GM18861 (cell line): Measurements from ENCODE around the gene BCAN.
A peak's percentile ranks its signal among the peaks of the same experiment; 100 is the strongest.
"Not testable (repeated sequence)": the region's sequence is repeated elsewhere in the genome, so short reads cannot be mapped to it uniquely, and the experiment has no call there.

ENCODE experiments used
- ATAC-seq: cut with Tn5 transposase; IDR thresholded peaks from one replicate; pipeline ENCODE4 v1.9.1; 2021; ENCODE audit not compliant: unreplicated experiment

BCAN gene

DNA sequence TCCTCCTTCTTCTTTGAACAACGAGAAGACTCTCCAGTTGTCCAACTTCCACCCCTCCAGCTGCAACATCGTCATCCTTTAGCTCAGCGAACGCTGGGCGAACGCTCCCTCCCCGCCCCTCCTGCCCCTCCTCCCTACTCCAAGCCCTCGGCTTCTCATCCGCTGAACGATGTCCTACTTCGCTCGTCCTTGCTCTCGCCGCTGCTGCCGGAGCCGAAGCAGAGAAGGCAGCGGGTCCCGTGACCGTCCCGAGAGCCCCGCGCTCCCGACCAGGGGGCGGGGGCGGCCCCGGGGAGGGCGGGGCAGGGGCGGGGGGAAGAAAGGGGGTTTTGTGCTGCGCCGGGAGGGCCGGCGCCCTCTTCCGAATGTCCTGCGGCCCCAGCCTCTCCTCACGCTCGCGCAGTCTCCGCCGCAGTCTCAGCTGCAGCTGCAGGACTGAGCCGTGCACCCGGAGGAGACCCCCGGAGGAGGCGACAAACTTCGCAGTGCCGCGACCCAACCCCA, at the start of gene BCAN:
BCAN (plus strand) TSS at position 357 of the 504 bp plus-strand sequence. CDS start 3,938 bp downstream, outside the sequence.
- ATAC-seq, result no peak

GRCh38 chr1:156592158-156592909, 49.6 kb upstream of the BCAN start:
- no peak for ATAC-seq

GRCh38 chr1:156592910-156593660, 48.8 kb upstream of the BCAN start:
- ATAC-seq, result no peak

DNA sequence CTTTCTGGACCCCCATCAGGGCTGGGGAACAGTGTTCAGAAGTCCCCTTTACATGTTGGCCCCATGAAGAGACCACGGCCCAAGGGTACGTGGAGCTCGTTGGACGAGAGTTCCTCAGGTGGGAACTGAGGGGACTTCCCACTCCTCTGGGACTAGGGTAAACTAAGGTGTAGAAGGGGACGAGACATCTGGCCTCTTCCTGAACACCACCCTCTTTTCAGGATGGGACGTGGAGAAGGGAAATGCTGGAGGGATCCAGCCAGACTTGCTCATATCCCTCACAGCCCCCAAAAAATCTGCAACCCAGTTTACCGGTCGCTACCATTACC, 48.3 kb upstream of the BCAN start:
- ATAC-seq, result no peak

DNA sequence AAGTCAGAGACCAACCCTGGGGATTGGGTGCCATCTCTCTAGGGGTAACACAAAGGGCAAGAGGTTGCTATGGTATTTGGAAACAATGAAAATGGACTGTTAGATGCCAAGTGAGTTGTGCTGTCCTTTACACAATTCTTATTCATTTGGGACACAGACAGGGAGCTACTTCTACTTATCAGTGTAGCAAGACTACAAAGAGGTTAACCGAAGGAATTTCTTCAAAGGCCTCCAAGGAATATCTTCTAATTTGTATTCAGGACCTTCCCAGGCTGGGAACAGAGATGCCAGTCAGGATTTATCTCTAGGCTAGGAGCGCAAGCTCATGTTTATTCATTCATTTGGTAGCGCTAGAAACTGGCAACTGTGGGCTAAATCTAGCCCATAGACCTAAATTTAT, 47.7 kb upstream of the BCAN start:
- ATAC-seq, result no peak

- no peak for ATAC-seq
These were observed 46.9 kb upstream of the BCAN start for GRCh38 chr1:156595016-156595415.

DNA sequence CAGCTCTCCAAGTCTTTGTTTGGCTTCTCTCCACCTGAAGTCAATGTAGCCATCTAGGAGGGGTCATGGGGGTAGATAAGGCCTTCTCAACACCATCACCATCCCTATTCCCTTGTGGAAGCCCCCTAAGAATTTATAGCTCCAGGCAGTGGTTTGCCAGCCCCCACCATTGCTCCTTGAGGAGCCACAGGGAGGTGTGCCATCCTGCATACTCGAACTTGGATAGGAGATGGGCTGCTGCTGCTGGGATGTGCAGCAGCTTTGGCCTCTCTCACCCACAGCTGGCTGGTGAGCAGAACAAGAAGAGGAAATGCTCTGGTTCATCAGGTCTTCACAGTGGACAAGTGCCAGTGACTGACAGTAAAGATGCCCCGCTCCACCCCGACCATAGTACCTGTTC, 45.5 kb upstream of the BCAN start:
- no peak for ATAC-seq

GRCh38 chr1:156598125-156598524, 43.8 kb upstream of the BCAN start:
- ATAC-seq, result no peak

- no peak for ATAC-seq
These were observed 43.0 kb upstream of the BCAN start for GRCh38 chr1:156598731-156599432.

DNA sequence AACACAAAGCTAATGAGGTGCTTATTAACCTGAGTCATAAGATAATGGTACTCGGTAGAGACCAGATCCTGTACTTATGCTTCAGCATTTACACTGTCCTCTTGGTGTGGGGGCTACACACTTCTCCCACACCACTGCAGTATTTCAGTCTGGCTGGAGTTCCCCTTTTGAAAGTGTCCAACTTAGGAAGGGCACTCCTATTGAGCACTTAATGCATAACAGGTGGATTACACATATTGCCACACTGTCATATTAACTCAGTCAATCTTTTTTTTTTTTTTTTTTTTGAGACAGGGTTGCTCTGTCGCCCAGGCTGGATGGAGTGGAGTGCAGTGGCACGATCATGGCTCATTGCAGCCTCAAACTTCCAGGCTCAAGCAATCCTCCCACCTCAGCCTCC, 42.1 kb upstream of the BCAN start:
- no peak for ATAC-seq

DNA sequence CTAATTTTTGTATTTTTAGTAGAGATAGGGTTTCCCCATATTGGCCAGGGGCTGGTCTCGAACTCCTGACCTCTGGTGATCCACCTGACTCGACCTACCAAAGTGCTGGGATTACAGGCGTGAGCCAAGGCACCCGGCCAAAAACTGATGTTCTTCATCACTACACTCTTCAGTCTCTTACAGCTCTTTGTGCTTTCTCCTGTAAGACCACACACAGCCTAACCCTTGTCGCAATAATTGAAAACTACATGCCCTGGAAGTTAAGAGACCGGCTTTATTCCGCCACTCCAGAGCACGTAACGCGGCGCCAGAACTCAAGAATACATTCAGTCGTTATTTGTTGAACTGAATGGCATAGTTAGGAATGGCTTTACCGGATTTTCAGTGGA, 41.2 kb upstream of the BCAN start:
- no peak for ATAC-seq

DNA sequence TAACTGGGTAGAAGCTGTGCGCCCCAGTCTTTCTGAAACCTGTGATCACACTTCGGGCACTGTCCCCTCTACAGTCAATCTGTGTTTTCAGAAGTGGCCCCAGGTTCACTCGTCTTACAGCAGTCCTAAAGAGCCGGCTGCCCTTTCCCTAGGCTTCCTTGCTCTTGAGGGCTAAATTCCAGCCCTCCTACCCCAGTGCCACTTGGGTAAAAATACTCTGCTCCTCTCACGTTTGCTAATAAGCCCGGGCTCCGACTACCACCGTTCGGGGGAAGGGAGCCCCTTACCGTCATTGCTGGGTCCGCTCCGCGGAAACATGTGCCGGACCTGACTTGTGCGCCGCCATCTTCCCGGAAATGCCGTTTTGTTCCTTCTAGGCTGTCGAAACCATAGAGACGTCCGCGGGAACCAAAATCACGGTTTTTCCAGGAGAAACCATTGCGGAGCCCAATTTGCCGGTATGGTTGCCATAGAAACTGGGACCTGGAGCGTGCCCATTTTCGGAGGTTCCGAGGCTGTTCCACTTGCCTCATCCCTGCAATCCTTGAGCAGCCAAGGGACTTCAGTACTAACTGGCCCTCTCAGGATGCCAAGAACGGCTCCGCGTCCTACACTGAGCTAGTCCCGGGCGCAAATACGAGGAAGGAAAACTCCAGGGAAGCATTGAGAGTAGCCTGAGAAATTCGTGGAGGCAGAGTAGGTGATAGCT, 40.6 kb upstream of the BCAN start, which contains the start of gene GPATCH4:
GPATCH4 (minus strand) TSS at position 358 of the 709 bp plus-strand sequence.
- peak; percentile 47 for ATAC-seq

DNA sequence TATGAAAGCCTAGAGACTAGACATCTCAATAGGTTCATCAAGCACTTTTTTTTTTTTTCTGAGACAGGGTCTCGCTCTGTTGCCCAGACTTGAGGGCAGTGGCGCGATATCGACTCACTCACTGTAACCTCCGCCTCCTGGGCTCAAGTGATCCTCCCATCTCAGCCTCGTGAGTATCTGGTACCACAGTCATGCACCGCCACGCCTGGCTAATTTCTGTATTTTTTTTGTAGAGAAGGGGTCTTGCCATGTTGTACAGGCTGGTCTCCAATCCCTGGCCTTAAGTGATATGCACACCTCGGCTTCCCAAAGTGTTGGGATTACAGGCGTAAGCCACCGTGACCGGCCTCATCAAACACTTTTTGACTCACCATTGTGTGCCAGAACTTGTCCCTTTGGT, 40.0 kb upstream of the BCAN start:
- ATAC-seq, result peak; percentile 15

GRCh38 chr1:156602557-156602993, 39.3 kb upstream of the BCAN start:
- no peak for ATAC-seq

GRCh38 chr1:156607344-156607743, 34.6 kb upstream of the BCAN start:
- not testable (repeated sequence) for ATAC-seq

GRCh38 chr1:156608036-156608674, 33.8 kb upstream of the BCAN start:
- peak; percentile 82 for ATAC-seq

DNA sequence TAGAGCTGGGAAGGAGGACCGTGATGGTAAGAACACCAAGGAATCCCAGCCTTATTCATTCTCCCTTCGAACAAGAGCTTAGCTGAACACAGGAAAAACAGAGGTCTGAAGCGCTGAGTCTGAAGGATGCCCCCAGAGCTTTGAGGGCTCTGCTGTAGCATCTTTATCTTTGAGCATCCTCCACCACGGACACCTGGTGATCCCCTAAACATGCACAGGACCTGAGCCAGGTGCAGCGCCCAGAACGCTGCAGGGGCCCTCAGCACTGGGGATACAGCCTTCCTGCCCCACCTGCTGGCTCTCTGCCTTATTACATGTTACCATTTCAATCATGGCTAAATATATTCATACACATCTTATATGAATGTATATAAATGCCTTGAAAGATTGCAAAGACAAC, 32.9 kb upstream of the BCAN start:
- ATAC-seq, result peak; percentile 46

- ATAC-seq, result not testable (repeated sequence)
These were observed 31.8 kb upstream of the BCAN start for GRCh38 chr1:156610072-156610471.

DNA sequence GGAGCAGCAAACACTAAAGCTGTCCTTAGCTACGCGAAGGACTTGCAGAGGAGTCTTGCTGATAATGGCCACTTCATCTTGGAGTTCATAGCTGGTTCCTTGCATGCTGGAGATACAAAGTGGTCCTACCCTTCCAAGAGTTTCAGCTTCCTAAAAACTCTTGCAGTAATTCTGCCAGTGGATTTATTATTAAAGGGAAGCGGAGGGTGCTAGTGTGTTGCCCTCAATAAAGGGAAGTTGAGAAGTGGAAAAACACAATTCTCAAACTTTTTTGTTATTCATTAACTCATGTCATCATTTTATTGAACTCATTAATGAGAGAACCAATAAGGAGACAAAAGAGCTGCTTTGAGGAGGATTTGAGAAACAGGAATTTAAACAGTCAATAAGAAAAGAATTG, 29.3 kb upstream of the BCAN start:
- ATAC-seq, result no peak

GRCh38 chr1:156615946-156616345, 26.0 kb upstream of the BCAN start:
- ATAC-seq, result no peak
